Measurements from ENCODE around the gene SCGN. TPM values are rescaled to one million over a fixed set of nuclear protein-coding genes. Genes with fewer than 3 reads are reported as not detected.

The SCGN gene
- total RNA-seq (10 to 100 TPM in 1 of 9 donors, 1 to 10 TPM in 3, under 1 TPM in 2, not detected in 3; 0.27 to 12.0 (median 1.1) TPM), polyA plus RNA-seq (1 to 10 TPM; 1.2 to 1.6 TPM)
- long read RNA-seq, donor 1, partial matches to known transcripts, result 0 of 2 reads
- long read RNA-seq, donor 1, other reads (novel, unspliced or antisense), result 0 of 2 reads
- long read RNA-seq, donor 2, transcript SCGN-202 (11 exons, 1,447 nt), result major isoform, 7 of 7 reads
- long read RNA-seq, donor 2, partial matches to known transcripts, result 0 of 7 reads
- long read RNA-seq, donor 2, other reads (novel, unspliced or antisense), result 0 of 7 reads
- long read RNA-seq, donor 3, partial matches to known transcripts, result 0 of 2 reads
- long read RNA-seq, donor 3, other reads (novel, unspliced or antisense), result 0 of 2 reads

DNA sequence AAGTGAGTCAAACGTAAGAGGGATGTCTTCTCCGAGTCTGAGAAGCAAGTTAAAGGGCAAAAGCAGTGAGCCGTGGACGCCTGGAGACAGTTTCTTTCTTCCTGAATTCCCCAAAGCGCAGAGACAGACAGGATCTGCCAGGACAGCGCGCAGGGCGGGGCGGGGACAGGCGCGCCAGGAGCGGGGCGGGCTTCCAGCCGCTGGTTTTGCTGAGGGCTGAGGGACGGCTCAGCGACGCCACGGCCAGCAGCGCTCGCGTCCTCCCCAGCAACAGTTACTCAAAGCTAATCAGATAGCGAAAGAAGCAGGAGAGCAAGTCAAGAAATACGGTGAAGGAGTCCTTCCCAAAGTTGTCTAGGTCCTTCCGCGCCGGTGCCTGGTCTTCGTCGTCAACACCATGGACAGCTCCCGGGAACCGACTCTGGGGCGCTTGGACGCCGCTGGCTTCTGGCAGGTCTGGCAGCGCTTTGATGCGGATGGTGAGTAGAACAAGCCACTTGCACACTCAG is at the start of gene SCGN:
TSS of gene SCGN (plus strand) at position 209 of the 509 bp plus-strand sequence. CDS start at position 398, 189 bp downstream.
- Histone ChIP-seq H3K36me3 (no peaks in the 10 kb centered on the region), H3K27me3 (peaks cover 0 to 51% (median 9%) of the 10 kb centered on the region in 9 donors), H3K4me3 (peak within 1 kb of the TSS in 9 of 12 donors; percentile 5 to 46 (median 31)), H3K9me3 (no peaks in the 10 kb centered on the region), H3K27ac (no peak within 1 kb of the TSS), H3K4me1 (peaks cover 0 to 4% (median 0%) of the 10 kb centered on the region in 12 donors)
- intact Hi-C loops (cut with DNase I), result no loop called here
- TF ChIP-seq CTCF (IDR thresholded peaks at IDR 0.05) (no peak), POLR2A (IDR thresholded peaks at IDR 0.05) (no peak)
- ATAC-seq, result peak; percentile 32 to 88 (median 82)
- peak; percentile 54 to 75 (median 62) for DNase-seq
- WGBS, 4 donors, result 1 to 3% (median 2%) methylated on average over 20 to 35 of the region's 35 CpGs

DNA sequence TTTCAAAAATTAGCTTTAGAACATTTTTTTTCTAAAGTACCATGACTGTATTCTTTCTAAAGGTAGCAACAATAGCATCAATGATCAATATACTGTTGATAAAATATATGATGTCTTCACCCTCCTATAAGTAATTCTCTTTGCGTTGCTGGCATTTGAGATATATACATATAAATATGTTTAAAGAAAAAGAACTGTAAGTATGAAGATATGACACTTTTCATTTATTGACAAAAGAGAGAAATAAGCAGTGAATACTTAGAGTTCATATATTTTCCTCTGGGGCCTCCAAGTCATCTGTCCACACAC is 49.4 kb upstream of the SCGN start:
- Histone ChIP-seq H3K36me3 (peaks cover 0 to 20% (median 0%) of the 10 kb centered on the region in 9 donors), H3K4me3 (no peak overlapping the region), H3K9me3 (no peaks in the 10 kb centered on the region), H3K27me3 (peaks cover 0 to 3% (median 0%) of the 10 kb centered on the region in 9 donors), H3K27ac (no peak overlapping the region), H3K4me1 (no peaks in the 10 kb centered on the region)
- no peak for TF ChIP-seq CTCF (IDR thresholded peaks at IDR 0.05)
- intact Hi-C loops (cut with DNase I), result loop anchor here in 8 of 10 donors (2.0 to 10.0 kb wide), 6 partner anchors 335 to 380 kb away; no protein-coding TSS in a partner anchor
- DNase-seq (no peak), ATAC-seq (no peak)
- WGBS, 4 donors, result 93 to 98% (median 97%) methylated on average over 1 of the region's 1 CpG

DNA sequence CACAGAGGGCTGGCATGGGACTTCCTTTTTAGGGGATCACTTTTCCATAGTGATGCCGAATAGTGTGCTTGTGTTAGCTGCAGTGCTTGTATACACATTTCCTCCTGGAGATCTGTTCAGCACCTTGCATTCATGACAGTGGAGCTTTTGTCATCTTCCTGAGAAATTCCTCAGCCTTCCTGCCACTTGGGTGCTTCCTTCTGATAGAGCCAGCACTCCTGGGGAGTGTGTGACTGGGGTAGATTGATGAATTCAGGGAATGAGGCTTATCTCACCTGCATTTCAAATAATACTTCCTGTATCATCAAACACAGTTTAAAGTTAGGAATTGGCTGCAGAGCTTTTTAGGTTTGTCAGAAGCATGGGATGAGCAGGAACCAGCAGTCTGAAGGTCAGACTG is 48.8 kb upstream of the SCGN start:
- intact Hi-C loops (cut with DNase I), result loop anchor here in 8 of 10 donors (2.0 to 10.0 kb wide), 6 partner anchors 336 to 381 kb away; no protein-coding TSS in a partner anchor
- Histone ChIP-seq H3K27me3 (peaks cover 0 to 3% (median 0%) of the 10 kb centered on the region in 9 donors), H3K27ac (no peak overlapping the region), H3K9me3 (no peaks in the 10 kb centered on the region), H3K4me3 (no peak overlapping the region), H3K4me1 (no peaks in the 10 kb centered on the region), H3K36me3 (peaks cover 0 to 20% (median 0%) of the 10 kb centered on the region in 9 donors)
- TF ChIP-seq POLR2A (IDR thresholded peaks at IDR 0.05), result no peak
- no peak for TF ChIP-seq CTCF (IDR thresholded peaks at IDR 0.05)
- no peak for DNase-seq
- WGBS, 4 donors, result 64 to 89% (median 83%) methylated on average over 1 of the region's 1 CpG
- ATAC-seq, result no peak

- intact Hi-C loops (cut with DNase I), result loop anchor here in 2 of 10 donors (10.0 kb wide), 2 partner anchors 341 to 381 kb away; no protein-coding TSS in a partner anchor
- no peak overlapping the region for H3K4me3 ChIP-seq
- no peaks in the 10 kb centered on the region for H3K4me1 ChIP-seq
- no peak overlapping the region for H3K27ac ChIP-seq
- no peak for TF ChIP-seq POLR2A (IDR thresholded peaks at IDR 0.05)
- TF ChIP-seq CTCF (IDR thresholded peaks at IDR 0.05), result no peak
- peaks cover 0 to 36% (median 4%) of the 10 kb centered on the region in 9 donors for H3K36me3 ChIP-seq
- DNase-seq, result no peak
- ATAC-seq, result no peak
- no peaks in the 10 kb centered on the region for H3K27me3 ChIP-seq
- no peaks in the 10 kb centered on the region for H3K9me3 ChIP-seq
- WGBS, 4 donors, result 91 to 93% (median 91%) methylated on average over 11 of the region's 11 CpGs
These were observed 45.9 kb upstream of the SCGN start for GRCh38 chr6:25606151-25606550.
